NT2/D1 (cell line): ENCODE measurements around the gene SORBS2.

ENCODE experiments used
- DNase-seq: peaks from one replicate; pipeline ENCODE4 v3.0.0-alpha.2; 2011; ENCODE audit warnings: low read depth, low spot score
- H3K27me3 ChIP-seq: 2 replicates; pipeline ENCODE4 v1.6.0; 2011; ENCODE audit warnings: mild to moderate bottlenecking; ENCODE audit not compliant: insufficient read length, insufficient read depth
- H3K36me3 ChIP-seq: 2 replicates; pipeline ENCODE4 v1.6.1; 2011; ENCODE audit warnings: mild to moderate bottlenecking, low read length, mixed read lengths; ENCODE audit not compliant: insufficient read depth, insufficient read length
- H3K4me1 ChIP-seq: 2 replicates; pipeline ENCODE4 v1.5.1; 2011; ENCODE audit not compliant: insufficient read depth, insufficient read length
- H3K4me3 ChIP-seq: 2 replicates; pipeline ENCODE4 v1.5.1; 2011; ENCODE audit warnings: low read depth; ENCODE audit not compliant: insufficient read length
- H3K9ac ChIP-seq: 2 replicates; pipeline ENCODE4 v1.6.0; 2011; ENCODE audit warnings: low read depth; ENCODE audit not compliant: insufficient read length
- H3K9me3 ChIP-seq: 2 replicates; pipeline ENCODE4 v1.5.1; 2011; ENCODE audit warnings: mild to moderate bottlenecking, low read length; ENCODE audit not compliant: insufficient read depth
- SUZ12 ChIP-seq: IDR thresholded peaks from 2 replicates; pipeline ENCODE4 v1.6.1; 2011; ENCODE audit not compliant: insufficient read length, insufficient read depth; ENCODE audit errors: extremely low read depth
- YY1 ChIP-seq: IDR thresholded peaks from 2 replicates; pipeline ENCODE4 v1.6.1; 2011; ENCODE audit not compliant: insufficient read length, insufficient read depth
- ZNF274 ChIP-seq: IDR thresholded peaks from 2 replicates; pipeline ENCODE4 v1.6.1; 2011; ENCODE audit warnings: mild to moderate bottlenecking, low read depth, low read length

Gene SORBS2

DNA sequence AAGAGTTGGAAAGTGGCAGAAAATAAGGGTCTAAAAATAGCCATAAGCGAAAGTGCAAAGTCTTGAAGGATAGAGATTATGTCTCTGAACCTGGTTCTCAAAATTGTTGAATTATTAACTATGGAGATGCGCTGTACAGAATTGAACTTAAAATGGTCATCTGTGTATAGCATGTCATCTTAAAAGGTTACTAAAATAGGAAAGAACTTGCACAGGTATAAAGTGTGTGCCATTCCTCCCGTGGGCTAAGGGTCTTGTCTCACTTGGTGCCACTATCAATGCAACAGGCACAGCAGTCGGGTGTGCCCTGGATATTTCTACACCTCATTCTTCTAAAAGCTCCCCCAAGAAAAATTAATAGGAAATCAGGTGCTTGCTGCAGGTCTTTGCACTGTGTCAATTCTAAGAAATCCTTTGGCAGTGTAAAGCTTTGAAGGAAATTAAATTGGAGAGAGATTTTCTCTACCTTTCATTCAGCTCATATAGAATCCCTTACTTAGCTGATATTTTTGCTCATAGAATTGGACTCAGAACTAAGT, 2.4 kb downstream of the SORBS2 start:
- no peaks in the 10 kb centered on the region for H3K27me3 ChIP-seq
- H3K4me1 ChIP-seq: no peaks in the 10 kb centered on the region
- DNase-seq: no peak
- no peak overlapping the region for H3K4me3 ChIP-seq
- H3K36me3 ChIP-seq: no peaks in the 10 kb centered on the region
- no peaks in the 10 kb centered on the region for H3K9me3 ChIP-seq
- H3K9ac ChIP-seq: no peak overlapping the region
- TF ChIP-seq YY1: no peak
- TF ChIP-seq ZNF274: no peak
- TF ChIP-seq SUZ12: no peak

GRCh38 chr4:185809121-185809520, 2.9 kb downstream of the SORBS2 start:
- H3K9me3 ChIP-seq: no peaks in the 10 kb centered on the region
- H3K9ac ChIP-seq: no peak overlapping the region
- H3K36me3 ChIP-seq: no peaks in the 10 kb centered on the region
- no peaks in the 10 kb centered on the region for H3K4me1 ChIP-seq
- H3K27me3 ChIP-seq: no peaks in the 10 kb centered on the region
- H3K4me3 ChIP-seq: no peak overlapping the region
- no peak for DNase-seq
- TF ChIP-seq YY1: no peak

DNA sequence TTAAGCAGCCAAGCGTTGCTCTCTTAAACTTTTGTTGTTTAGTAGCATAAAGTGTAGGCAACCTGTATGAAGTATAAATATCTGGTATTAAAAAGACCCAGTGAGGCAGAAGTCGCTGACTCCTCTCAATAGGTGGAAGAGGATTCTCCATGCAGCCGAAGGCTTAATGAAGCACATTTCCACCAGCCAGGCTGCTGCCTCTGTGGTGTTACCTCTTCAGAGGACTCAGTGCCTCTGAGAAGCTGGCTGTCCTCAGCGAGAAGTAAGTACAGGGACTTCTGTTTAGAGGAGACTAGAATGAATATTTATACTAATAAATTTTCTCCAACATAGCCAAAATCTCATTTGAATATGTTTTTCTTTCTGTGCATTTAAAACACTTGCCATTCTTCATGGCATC, 6.0 kb downstream of the SORBS2 start:
- H3K9me3 ChIP-seq: no peaks in the 10 kb centered on the region
- no peak for TF ChIP-seq SUZ12
- no peak for TF ChIP-seq YY1
- no peak for TF ChIP-seq ZNF274
- no peak overlapping the region for H3K4me3 ChIP-seq
- no peaks in the 10 kb centered on the region for H3K27me3 ChIP-seq
- no peak overlapping the region for H3K9ac ChIP-seq
- H3K4me1 ChIP-seq: no peaks in the 10 kb centered on the region
- DNase-seq: no peak
- no peaks in the 10 kb centered on the region for H3K36me3 ChIP-seq

GRCh38 chr4:185805262-185805802, 6.7 kb downstream of the SORBS2 start:
- Histone ChIP-seq H3K4me3 (no peak overlapping the region), H3K4me1 (no peaks in the 10 kb centered on the region), H3K36me3 (no peaks in the 10 kb centered on the region), H3K9ac (no peak overlapping the region), H3K27me3 (no peaks in the 10 kb centered on the region), H3K9me3 (no peaks in the 10 kb centered on the region)
- no peak for DNase-seq
- TF ChIP-seq ZNF274: no peak
- no peak for TF ChIP-seq YY1
- TF ChIP-seq SUZ12: no peak

GRCh38 chr4:185803022-185803421, 9.0 kb downstream of the SORBS2 start:
- H3K9me3 ChIP-seq: no peaks in the 10 kb centered on the region
- no peak overlapping the region for H3K4me3 ChIP-seq
- H3K4me1 ChIP-seq: no peaks in the 10 kb centered on the region
- H3K27me3 ChIP-seq: no peaks in the 10 kb centered on the region
- no peak overlapping the region for H3K9ac ChIP-seq
- no peak for DNase-seq
- H3K36me3 ChIP-seq: no peaks in the 10 kb centered on the region
- TF ChIP-seq YY1 (no peak), SUZ12 (no peak)

GRCh38 chr4:185801471-185801870, 10.5 kb downstream of the SORBS2 start:
- no peaks in the 10 kb centered on the region for H3K36me3 ChIP-seq
- H3K27me3 ChIP-seq: no peaks in the 10 kb centered on the region
- H3K9ac ChIP-seq: no peak overlapping the region
- no peaks in the 10 kb centered on the region for H3K4me1 ChIP-seq
- no peaks in the 10 kb centered on the region for H3K9me3 ChIP-seq
- no peak for DNase-seq
- no peak for TF ChIP-seq SUZ12
- TF ChIP-seq YY1: no peak
- no peak for TF ChIP-seq ZNF274
- H3K4me3 ChIP-seq: no peak overlapping the region

GRCh38 chr4:185800266-185800945, 11.6 kb downstream of the SORBS2 start:
- Histone ChIP-seq H3K27me3 (no peaks in the 10 kb centered on the region), H3K9ac (no peak overlapping the region), H3K36me3 (no peaks in the 10 kb centered on the region), H3K4me1 (no peaks in the 10 kb centered on the region), H3K9me3 (no peaks in the 10 kb centered on the region), H3K4me3 (no peak overlapping the region)
- no peak for DNase-seq
- TF ChIP-seq SUZ12 (no peak), YY1 (no peak), ZNF274 (no peak)

- H3K27me3 ChIP-seq: no peaks in the 10 kb centered on the region
- no peaks in the 10 kb centered on the region for H3K9me3 ChIP-seq
- H3K36me3 ChIP-seq: no peaks in the 10 kb centered on the region
- H3K9ac ChIP-seq: no peak overlapping the region
- TF ChIP-seq SUZ12: no peak
- no peak for TF ChIP-seq YY1
- no peak for TF ChIP-seq ZNF274
- DNase-seq: no peak
- H3K4me3 ChIP-seq: no peak overlapping the region
- H3K4me1 ChIP-seq: no peaks in the 10 kb centered on the region
Measured at GRCh38 chr4:185799442-185799841, 12.6 kb downstream of the SORBS2 start.
